ENCODE measurements around the gene FLYWCH2. TPM values are rescaled to one million over a fixed set of nuclear protein-coding genes. Genes with fewer than 3 reads are reported as not detected.

Gene FLYWCH2, protein sequence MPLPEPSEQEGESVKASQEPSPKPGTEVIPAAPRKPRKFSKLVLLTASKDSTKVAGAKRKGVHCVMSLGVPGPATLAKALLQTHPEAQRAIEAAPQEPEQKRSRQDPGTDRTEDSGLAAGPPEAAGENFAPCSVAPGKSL
- total RNA-seq: 31.3 TPM
- 52.5 TPM for polyA plus RNA-seq (ENCODE audit: insufficient read depth, low read depth, low replicate concordance)
- long read RNA-seq, donor 1, transcript FLYWCH2-202 (4 exons, 1,036 nt): major isoform, 13 of 25 reads
- long read RNA-seq, donor 1, partial matches to known transcripts: 5 of 25 reads
- long read RNA-seq, donor 1, other reads (novel, unspliced or antisense): 0 of 25 reads
- long read RNA-seq, donor 2, transcript FLYWCH2-202 (4 exons, 1,036 nt): major isoform, 15 of 22 reads
- long read RNA-seq, donor 2, partial matches to known transcripts: 6 of 22 reads
- long read RNA-seq, donor 2, other reads (novel, unspliced or antisense): 0 of 22 reads
- long read RNA-seq, donor 3, transcript FLYWCH2-202 (4 exons, 1,036 nt): major isoform, 11 of 12 reads
- long read RNA-seq, donor 3, partial matches to known transcripts: 0 of 12 reads
- long read RNA-seq, donor 3, other reads (novel, unspliced or antisense): 0 of 12 reads
- long read RNA-seq, donor 4, transcript FLYWCH2-202 (4 exons, 1,036 nt): major isoform, 16 of 18 reads
- long read RNA-seq, donor 4, partial matches to known transcripts: 0 of 18 reads
- long read RNA-seq, donor 4, other reads (novel, unspliced or antisense): 0 of 18 reads
- long read RNA-seq, donor 5: 0 reads
- long read RNA-seq, donor 6, transcript FLYWCH2-202 (4 exons, 1,036 nt): major isoform, 14 of 15 reads
- long read RNA-seq, donor 6, partial matches to known transcripts: 0 of 15 reads
- long read RNA-seq, donor 6, other reads (novel, unspliced or antisense): 0 of 15 reads
- long read RNA-seq, donor 7, transcript FLYWCH2-202 (4 exons, 1,036 nt): major isoform, 24 of 32 reads
- long read RNA-seq, donor 7, partial matches to known transcripts: 2 of 32 reads
- long read RNA-seq, donor 7, other reads (novel, unspliced or antisense): 6 of 32 reads
- long read RNA-seq, donor 8, transcript FLYWCH2-202 (4 exons, 1,036 nt): major isoform, 17 of 27 reads
- long read RNA-seq, donor 8, partial matches to known transcripts: 6 of 27 reads
- long read RNA-seq, donor 8, other reads (novel, unspliced or antisense): 0 of 27 reads
- long read RNA-seq, donor 9, transcript FLYWCH2-202 (4 exons, 1,036 nt): major isoform, 11 of 13 reads
- long read RNA-seq, donor 9, partial matches to known transcripts: 0 of 13 reads
- long read RNA-seq, donor 9, other reads (novel, unspliced or antisense): 0 of 13 reads
- long read RNA-seq, donor 10, transcript FLYWCH2-202 (4 exons, 1,036 nt): major isoform, 19 of 28 reads
- long read RNA-seq, donor 10, partial matches to known transcripts: 6 of 28 reads
- long read RNA-seq, donor 10, other reads (novel, unspliced or antisense): 0 of 28 reads

DNA sequence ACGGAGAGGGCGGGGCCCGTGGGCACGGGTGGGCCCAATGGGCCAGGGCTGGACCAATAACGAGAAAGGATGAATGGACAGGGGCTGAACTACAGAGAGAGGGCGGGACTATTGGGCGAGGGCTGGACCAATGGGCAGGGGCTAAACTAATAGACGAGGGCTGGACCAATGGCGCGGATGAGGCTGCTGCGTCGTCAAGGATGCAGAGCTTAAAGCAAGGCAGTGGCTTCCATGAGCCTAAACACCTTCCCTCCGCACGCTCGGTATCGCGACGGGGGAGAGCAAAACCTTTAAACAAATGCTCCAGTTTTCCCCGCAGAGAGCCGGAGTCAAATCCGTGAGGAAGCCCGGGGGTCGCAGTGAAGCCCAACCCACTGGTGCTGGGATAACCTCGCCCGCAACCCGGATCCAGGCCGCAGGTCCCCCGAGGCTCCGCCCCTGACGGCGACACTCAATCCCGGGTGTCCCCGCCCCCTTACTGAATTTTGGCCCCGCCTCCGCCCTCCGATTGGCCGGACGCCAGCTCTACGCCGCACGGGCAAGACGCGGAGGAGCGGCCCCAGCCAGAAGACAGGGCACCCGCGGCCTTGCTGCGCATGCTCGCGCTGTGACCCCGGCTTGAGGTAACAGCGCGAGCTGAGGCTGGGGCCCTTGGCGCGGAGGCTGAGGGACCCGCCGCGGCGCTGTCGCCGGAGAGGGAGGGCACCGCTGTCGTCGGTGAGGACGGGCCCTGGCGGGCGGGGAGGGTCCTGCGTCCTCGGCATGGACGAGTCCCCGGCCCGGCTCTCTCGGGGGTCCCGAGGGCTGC, at the start of gene FLYWCH2:
Gene FLYWCH2, plus strand, starts transcription at position 566 of the 808 bp plus-strand sequence. CDS start 13,235 bp downstream, outside the sequence.
- FAIRE-seq (peak; percentile 88), DNase-seq (peak; percentile 99 to 100 (median 99))
- no peaks in the 10 kb centered on the region for H3K36me3 ChIP-seq (ENCODE audit: control insufficient read depth in 2 of 3, insufficient read depth in 3 of 3, low read length in 3 of 3)
- H3K27me3 ChIP-seq (ENCODE audit: control insufficient read depth, insufficient read depth, low read length): no peaks in the 10 kb centered on the region
- intact Hi-C loops (cut with DNase I): no loop called here
- TF ChIP-seq, protein P1, sequence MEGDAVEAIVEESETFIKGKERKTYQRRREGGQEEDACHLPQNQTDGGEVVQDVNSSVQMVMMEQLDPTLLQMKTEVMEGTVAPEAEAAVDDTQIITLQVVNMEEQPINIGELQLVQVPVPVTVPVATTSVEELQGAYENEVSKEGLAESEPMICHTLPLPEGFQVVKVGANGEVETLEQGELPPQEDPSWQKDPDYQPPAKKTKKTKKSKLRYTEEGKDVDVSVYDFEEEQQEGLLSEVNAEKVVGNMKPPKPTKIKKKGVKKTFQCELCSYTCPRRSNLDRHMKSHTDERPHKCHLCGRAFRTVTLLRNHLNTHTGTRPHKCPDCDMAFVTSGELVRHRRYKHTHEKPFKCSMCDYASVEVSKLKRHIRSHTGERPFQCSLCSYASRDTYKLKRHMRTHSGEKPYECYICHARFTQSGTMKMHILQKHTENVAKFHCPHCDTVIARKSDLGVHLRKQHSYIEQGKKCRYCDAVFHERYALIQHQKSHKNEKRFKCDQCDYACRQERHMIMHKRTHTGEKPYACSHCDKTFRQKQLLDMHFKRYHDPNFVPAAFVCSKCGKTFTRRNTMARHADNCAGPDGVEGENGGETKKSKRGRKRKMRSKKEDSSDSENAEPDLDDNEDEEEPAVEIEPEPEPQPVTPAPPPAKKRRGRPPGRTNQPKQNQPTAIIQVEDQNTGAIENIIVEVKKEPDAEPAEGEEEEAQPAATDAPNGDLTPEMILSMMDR (IDR thresholded peaks at IDR 0.05; ENCODE audit: borderline replicate concordance, extremely low read depth, insufficient read depth): no peak
- peaks cover 0 to 7% (median 6%) of the 10 kb centered on the region in 3 donors for H3K4me1 ChIP-seq (ENCODE audit: control insufficient read depth in 2 of 3, insufficient read depth in 2 of 3, low read depth in 1 of 3, low read length in 3 of 3)
- peak within 1 kb of the TSS; percentile 95 to 97 for H3K27ac ChIP-seq (ENCODE audit: low read depth in 2 of 2, low read length in 2 of 2)
- H3K4me3 ChIP-seq (ENCODE audit: low read length in 3 of 3): peak within 1 kb of the TSS; percentile 90 to 91 (median 91)
- peak within 1 kb of the TSS; percentile 61 to 90 (median 85) for H3K9ac ChIP-seq (ENCODE audit: low read length in 3 of 3)
- no peaks in the 10 kb centered on the region for H3K9me3 ChIP-seq (ENCODE audit: control insufficient read depth in 2 of 3, insufficient read depth in 1 of 3, low read length in 3 of 3)

DNA sequence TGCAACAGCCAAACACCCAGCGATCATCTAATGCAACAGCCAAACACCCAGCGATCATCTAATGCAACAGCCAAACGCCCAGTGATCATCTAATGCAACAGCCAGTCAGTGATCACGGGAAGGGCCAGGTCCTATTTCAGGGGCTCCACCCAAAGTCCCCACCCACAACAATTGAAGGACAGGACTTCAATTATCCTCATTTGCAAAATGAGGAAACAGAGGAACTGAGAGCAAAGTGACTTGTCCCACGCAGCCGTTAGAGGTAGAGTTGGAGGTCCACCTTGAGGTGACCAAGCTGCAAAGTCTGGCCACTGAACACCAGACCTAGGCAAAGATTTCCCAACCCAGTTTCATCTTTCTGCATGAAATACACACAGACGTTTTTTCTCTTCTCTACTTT, 49.2 kb upstream of the FLYWCH2 start:
- H3K4me1 ChIP-seq (ENCODE audit: control insufficient read depth in 2 of 3, insufficient read depth in 2 of 3, low read depth in 1 of 3, low read length in 3 of 3): no peaks in the 10 kb centered on the region
- no peak overlapping the region for H3K9ac ChIP-seq (ENCODE audit: low read length in 3 of 3)
- no peaks in the 10 kb centered on the region for H3K9me3 ChIP-seq (ENCODE audit: control insufficient read depth in 2 of 3, insufficient read depth in 1 of 3, low read length in 3 of 3)
- no peak overlapping the region for H3K4me3 ChIP-seq (ENCODE audit: low read length in 3 of 3)
- intact Hi-C loops (cut with DNase I): no loop called here
- TF ChIP-seq, protein P1 (IDR thresholded peaks at IDR 0.05; ENCODE audit: borderline replicate concordance, extremely low read depth, insufficient read depth): no peak
- no peak overlapping the region for H3K27ac ChIP-seq (ENCODE audit: low read depth in 2 of 2, low read length in 2 of 2)
- no peak for DNase-seq
- no peaks in the 10 kb centered on the region for H3K36me3 ChIP-seq (ENCODE audit: control insufficient read depth in 2 of 3, insufficient read depth in 3 of 3, low read length in 3 of 3)
- FAIRE-seq: no peak
- no peaks in the 10 kb centered on the region for H3K27me3 ChIP-seq (ENCODE audit: control insufficient read depth, insufficient read depth, low read length)

DNA sequence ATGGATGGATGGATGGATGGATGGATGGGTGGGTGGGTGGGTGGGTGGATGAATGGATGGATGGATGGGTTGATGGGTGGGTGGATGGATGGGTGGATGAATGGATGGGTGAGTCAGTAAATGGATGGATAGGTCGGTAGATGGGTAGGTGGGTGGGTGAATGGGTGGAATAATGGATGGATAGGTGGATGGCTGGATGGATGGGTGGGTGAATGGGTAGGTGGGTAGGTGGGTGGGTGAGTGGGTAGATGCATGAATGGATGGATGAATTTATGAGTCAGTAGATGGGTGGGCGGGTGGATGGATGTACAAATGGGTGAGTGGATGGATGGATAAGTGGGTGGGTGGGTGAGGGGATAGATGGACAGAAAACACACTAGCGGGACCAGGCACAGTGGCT, 48.0 kb upstream of the FLYWCH2 start:
- no peak overlapping the region for H3K4me3 ChIP-seq (ENCODE audit: low read length in 3 of 3)
- no peaks in the 10 kb centered on the region for H3K4me1 ChIP-seq (ENCODE audit: control insufficient read depth in 2 of 3, insufficient read depth in 2 of 3, low read depth in 1 of 3, low read length in 3 of 3)
- intact Hi-C loops (cut with DNase I): no loop called here
- no peaks in the 10 kb centered on the region for H3K36me3 ChIP-seq (ENCODE audit: control insufficient read depth in 2 of 3, insufficient read depth in 3 of 3, low read length in 3 of 3)
- FAIRE-seq (no peak), DNase-seq (no peak)
- no peak overlapping the region for H3K9ac ChIP-seq (ENCODE audit: low read length in 3 of 3)
- no peak overlapping the region for H3K27ac ChIP-seq (ENCODE audit: low read depth in 2 of 2, low read length in 2 of 2)
- no peaks in the 10 kb centered on the region for H3K9me3 ChIP-seq (ENCODE audit: control insufficient read depth in 2 of 3, insufficient read depth in 1 of 3, low read length in 3 of 3)
- no peaks in the 10 kb centered on the region for H3K27me3 ChIP-seq (ENCODE audit: control insufficient read depth, insufficient read depth, low read length)
- TF ChIP-seq, protein P1 (IDR thresholded peaks at IDR 0.05; ENCODE audit: borderline replicate concordance, extremely low read depth, insufficient read depth): no peak
